WTC11 (cell line): ENCODE results near the gene STARD13.

Experiments used
- ESRRA ChIP-seq: sonication (generic); formaldehyde crosslinking; IDR thresholded peaks from 2 replicates; pipeline ENCODE4 v1.8.1; 2022; ENCODE audit warnings: mild to moderate bottlenecking, missing genetic modification reagents, borderline replicate concordance
- ZNF232 ChIP-seq: sonication (generic); formaldehyde crosslinking; IDR thresholded peaks from 2 replicates; pipeline ENCODE4 v1.8.0; 2022; ENCODE audit warnings: mild to moderate bottlenecking, missing genetic modification reagents
- TF ChIP-seq, protein P1 (sequence below): fragments of 200-600 bp; IDR thresholded peaks from 2 replicates; pipeline ENCODE4 v1.8.0; 2022; ENCODE audit warnings: antibody characterized with exemption
- TF ChIP-seq, protein P2 (sequence below): sonication (generic); formaldehyde crosslinking; IDR thresholded peaks from 2 replicates; pipeline ENCODE4 v1.8.0; 2022; ENCODE audit warnings: mild to moderate bottlenecking, missing genetic modification reagents
- TF ChIP-seq, protein P3 (sequence below): sonication (generic); formaldehyde crosslinking; IDR thresholded peaks from 2 replicates; pipeline ENCODE4 v1.8.0; 2022; ENCODE audit warnings: mild to moderate bottlenecking, missing genetic modification reagents
- TF ChIP-seq, protein P4 (sequence below): sonication (generic); formaldehyde crosslinking; IDR thresholded peaks from 2 replicates; pipeline ENCODE4 v1.8.1; 2023; ENCODE audit warnings: mild to moderate bottlenecking, moderate library complexity, missing genetic modification reagents
- TF ChIP-seq, protein P5 (sequence below): fragments of 250-450 bp; sonication (Bioruptor Pico); IDR thresholded peaks from 2 replicates; pipeline ENCODE4 v2.1.2; 2022; ENCODE audit warnings: mild to moderate bottlenecking, moderate library complexity

DNA sequence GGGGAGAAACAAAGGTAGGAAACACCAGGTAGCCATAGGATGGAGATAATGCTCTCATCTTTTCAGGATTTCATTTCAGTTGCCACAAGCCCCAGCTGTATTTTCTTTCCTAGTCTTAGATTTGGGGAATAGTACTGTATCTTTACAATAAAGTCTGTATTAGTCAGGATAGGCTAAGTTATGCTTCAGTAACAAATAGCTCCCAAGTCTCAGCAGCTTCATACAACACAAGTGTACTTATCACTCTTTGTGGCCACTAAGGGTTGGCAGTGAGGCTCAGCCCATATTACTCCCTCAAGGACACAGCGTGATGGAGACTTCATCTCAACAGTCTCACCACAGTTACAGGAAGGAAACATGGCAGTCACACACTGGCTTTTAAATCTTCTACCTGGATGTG is 61.4 kb downstream of the STARD13 start:
- TF ChIP-seq, protein P1, sequence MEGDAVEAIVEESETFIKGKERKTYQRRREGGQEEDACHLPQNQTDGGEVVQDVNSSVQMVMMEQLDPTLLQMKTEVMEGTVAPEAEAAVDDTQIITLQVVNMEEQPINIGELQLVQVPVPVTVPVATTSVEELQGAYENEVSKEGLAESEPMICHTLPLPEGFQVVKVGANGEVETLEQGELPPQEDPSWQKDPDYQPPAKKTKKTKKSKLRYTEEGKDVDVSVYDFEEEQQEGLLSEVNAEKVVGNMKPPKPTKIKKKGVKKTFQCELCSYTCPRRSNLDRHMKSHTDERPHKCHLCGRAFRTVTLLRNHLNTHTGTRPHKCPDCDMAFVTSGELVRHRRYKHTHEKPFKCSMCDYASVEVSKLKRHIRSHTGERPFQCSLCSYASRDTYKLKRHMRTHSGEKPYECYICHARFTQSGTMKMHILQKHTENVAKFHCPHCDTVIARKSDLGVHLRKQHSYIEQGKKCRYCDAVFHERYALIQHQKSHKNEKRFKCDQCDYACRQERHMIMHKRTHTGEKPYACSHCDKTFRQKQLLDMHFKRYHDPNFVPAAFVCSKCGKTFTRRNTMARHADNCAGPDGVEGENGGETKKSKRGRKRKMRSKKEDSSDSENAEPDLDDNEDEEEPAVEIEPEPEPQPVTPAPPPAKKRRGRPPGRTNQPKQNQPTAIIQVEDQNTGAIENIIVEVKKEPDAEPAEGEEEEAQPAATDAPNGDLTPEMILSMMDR, result no peak
- TF ChIP-seq, protein P2, sequence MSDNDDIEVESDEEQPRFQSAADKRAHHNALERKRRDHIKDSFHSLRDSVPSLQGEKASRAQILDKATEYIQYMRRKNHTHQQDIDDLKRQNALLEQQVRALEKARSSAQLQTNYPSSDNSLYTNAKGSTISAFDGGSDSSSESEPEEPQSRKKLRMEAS, result no peak
- TF ChIP-seq, protein P3, sequence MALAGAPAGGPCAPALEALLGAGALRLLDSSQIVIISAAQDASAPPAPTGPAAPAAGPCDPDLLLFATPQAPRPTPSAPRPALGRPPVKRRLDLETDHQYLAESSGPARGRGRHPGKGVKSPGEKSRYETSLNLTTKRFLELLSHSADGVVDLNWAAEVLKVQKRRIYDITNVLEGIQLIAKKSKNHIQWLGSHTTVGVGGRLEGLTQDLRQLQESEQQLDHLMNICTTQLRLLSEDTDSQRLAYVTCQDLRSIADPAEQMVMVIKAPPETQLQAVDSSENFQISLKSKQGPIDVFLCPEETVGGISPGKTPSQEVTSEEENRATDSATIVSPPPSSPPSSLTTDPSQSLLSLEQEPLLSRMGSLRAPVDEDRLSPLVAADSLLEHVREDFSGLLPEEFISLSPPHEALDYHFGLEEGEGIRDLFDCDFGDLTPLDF, result no peak
- TF ChIP-seq ZNF232 (CRISPR knock-in tag) (no peak), ESRRA (CRISPR knock-in tag) (no peak)
- TF ChIP-seq, protein P4, sequence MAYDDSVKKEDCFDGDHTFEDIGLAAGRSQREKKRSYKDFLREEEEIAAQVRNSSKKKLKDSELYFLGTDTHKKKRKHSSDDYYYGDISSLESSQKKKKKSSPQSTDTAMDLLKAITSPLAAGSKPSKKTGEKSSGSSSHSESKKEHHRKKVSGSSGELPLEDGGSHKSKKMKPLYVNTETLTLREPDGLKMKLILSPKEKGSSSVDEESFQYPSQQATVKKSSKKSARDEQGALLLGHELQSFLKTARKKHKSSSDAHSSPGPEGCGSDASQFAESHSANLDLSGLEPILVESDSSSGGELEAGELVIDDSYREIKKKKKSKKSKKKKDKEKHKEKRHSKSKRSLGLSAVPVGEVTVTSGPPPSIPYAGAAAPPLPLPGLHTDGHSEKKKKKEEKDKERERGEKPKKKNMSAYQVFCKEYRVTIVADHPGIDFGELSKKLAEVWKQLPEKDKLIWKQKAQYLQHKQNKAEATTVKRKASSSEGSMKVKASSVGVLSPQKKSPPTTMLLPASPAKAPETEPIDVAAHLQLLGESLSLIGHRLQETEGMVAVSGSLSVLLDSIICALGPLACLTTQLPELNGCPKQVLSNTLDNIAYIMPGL (CRISPR knock-in tag), result no peak
- TF ChIP-seq, protein P5, sequence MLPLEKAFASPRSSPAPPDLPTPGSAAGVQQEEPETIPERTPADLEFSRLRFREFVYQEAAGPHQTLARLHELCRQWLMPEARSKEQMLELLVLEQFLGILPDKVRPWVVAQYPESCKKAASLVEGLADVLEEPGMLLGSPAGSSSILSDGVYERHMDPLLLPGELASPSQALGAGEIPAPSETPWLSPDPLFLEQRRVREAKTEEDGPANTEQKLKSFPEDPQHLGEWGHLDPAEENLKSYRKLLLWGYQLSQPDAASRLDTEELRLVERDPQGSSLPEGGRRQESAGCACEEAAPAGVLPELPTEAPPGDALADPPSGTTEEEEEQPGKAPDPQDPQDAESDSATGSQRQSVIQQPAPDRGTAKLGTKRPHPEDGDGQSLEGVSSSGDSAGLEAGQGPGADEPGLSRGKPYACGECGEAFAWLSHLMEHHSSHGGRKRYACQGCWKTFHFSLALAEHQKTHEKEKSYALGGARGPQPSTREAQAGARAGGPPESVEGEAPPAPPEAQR (CRISPR knock-in tag), result no peak
